SK-N-SH (cell line): Measurements from ENCODE around the gene ATN1.

Experiments
- CHD2 ChIP-seq: fragments of 150-350 bp; IDR thresholded peaks from 2 replicates; pipeline ENCODE4 v1.6.1; 2018; ENCODE audit warnings: low read length; ENCODE audit not compliant: partially characterized antibody
- EP300 ChIP-seq, 2 experiments: IDR thresholded peaks; 2 replicates each; pipeline versions ENCODE4 v1.4.0 to v1.6.1; 2012; ENCODE audit warnings: borderline replicate concordance in 1 of 2, low read depth in 1 of 2, low read length in 1 of 2
- FOSL2 ChIP-seq: IDR thresholded peaks from 2 replicates; pipeline ENCODE4 v1.4.0; 2012; ENCODE audit warnings: low read depth, mild to moderate bottlenecking, moderate library complexity, borderline replicate concordance
- FOXM1 ChIP-seq: IDR thresholded peaks from 2 replicates; pipeline ENCODE4 v1.4.0; 2012; ENCODE audit warnings: low read depth, mild to moderate bottlenecking
- GABPA ChIP-seq: IDR thresholded peaks from 2 replicates; pipeline ENCODE4 v1.4.0; 2012; ENCODE audit warnings: low read depth, mild to moderate bottlenecking
- JUND ChIP-seq: IDR thresholded peaks from 2 replicates; pipeline ENCODE4 v1.4.0; 2012
- MEF2A ChIP-seq: IDR thresholded peaks from 2 replicates; pipeline ENCODE4 v1.4.0; 2012; ENCODE audit warnings: low read depth, borderline replicate concordance
- RAD21 ChIP-seq: IDR thresholded peaks from 2 replicates; pipeline ENCODE4 v1.6.1; 2012; ENCODE audit warnings: mild to moderate bottlenecking, low read length
- SIN3A ChIP-seq: IDR thresholded peaks from 2 replicates; pipeline ENCODE4 v1.6.1; 2012; ENCODE audit warnings: low read depth, mild to moderate bottlenecking, low read length, moderate library complexity, borderline replicate concordance
- TF ChIP-seq, protein P1 (sequence below): fragments of 200-600 bp; sonication (generic); IDR thresholded peaks from 2 replicates; pipeline ENCODE4 v1.6.1; 2017; ENCODE audit warnings: antibody characterized with exemption, mild to moderate bottlenecking, moderate library complexity
- TF ChIP-seq, protein P2 (sequence below): IDR thresholded peaks from 2 replicates; pipeline ENCODE4 v1.6.1; 2012; ENCODE audit warnings: mild to moderate bottlenecking, low read depth, low read length, moderate library complexity
- TF ChIP-seq, protein P3 (sequence below): fragments of 150-350 bp; IDR thresholded peaks from 2 replicates; pipeline ENCODE4 v1.6.1; 2017; ENCODE audit warnings: antibody characterized with exemption, low read length, low read depth, borderline replicate concordance

DNA sequence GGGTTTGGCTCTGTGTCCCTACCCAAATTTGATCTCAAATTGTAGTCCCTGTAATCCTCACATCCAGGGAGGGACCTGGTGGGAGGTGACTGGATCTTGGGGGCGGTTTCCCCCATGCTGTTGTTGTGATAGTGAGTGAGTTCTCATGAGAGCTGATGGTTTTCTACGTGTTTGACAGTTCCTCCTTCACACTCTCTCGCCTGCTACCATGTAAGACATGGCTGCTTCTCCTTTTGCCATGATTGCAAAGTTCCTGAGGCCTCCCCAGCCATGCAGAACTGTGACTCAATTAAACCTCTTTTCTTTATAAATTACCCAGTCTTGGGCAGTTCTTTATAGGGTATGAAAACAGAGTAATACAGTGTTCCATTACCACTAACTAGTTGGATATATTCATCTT lies 33.4 kb upstream of the ATN1 start:
- TF ChIP-seq MEF2A (no peak), EP300 (IDR thresholded peaks at IDR 0.05; ENCODE audit: borderline replicate concordance in 1 of 2, low read depth in 1 of 2, low read length in 1 of 2) (no peak), FOXM1 (no peak), CHD2 (no peak), FOSL2 (no peak), GABPA (no peak), SIN3A (no peak), JUND (no peak), RAD21 (no peak)
- TF ChIP-seq, protein P1, sequence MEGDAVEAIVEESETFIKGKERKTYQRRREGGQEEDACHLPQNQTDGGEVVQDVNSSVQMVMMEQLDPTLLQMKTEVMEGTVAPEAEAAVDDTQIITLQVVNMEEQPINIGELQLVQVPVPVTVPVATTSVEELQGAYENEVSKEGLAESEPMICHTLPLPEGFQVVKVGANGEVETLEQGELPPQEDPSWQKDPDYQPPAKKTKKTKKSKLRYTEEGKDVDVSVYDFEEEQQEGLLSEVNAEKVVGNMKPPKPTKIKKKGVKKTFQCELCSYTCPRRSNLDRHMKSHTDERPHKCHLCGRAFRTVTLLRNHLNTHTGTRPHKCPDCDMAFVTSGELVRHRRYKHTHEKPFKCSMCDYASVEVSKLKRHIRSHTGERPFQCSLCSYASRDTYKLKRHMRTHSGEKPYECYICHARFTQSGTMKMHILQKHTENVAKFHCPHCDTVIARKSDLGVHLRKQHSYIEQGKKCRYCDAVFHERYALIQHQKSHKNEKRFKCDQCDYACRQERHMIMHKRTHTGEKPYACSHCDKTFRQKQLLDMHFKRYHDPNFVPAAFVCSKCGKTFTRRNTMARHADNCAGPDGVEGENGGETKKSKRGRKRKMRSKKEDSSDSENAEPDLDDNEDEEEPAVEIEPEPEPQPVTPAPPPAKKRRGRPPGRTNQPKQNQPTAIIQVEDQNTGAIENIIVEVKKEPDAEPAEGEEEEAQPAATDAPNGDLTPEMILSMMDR, result no peak
- TF ChIP-seq, protein P2, sequence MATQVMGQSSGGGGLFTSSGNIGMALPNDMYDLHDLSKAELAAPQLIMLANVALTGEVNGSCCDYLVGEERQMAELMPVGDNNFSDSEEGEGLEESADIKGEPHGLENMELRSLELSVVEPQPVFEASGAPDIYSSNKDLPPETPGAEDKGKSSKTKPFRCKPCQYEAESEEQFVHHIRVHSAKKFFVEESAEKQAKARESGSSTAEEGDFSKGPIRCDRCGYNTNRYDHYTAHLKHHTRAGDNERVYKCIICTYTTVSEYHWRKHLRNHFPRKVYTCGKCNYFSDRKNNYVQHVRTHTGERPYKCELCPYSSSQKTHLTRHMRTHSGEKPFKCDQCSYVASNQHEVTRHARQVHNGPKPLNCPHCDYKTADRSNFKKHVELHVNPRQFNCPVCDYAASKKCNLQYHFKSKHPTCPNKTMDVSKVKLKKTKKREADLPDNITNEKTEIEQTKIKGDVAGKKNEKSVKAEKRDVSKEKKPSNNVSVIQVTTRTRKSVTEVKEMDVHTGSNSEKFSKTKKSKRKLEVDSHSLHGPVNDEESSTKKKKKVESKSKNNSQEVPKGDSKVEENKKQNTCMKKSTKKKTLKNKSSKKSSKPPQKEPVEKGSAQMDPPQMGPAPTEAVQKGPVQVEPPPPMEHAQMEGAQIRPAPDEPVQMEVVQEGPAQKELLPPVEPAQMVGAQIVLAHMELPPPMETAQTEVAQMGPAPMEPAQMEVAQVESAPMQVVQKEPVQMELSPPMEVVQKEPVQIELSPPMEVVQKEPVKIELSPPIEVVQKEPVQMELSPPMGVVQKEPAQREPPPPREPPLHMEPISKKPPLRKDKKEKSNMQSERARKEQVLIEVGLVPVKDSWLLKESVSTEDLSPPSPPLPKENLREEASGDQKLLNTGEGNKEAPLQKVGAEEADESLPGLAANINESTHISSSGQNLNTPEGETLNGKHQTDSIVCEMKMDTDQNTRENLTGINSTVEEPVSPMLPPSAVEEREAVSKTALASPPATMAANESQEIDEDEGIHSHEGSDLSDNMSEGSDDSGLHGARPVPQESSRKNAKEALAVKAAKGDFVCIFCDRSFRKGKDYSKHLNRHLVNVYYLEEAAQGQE, result no peak
- TF ChIP-seq, protein P3, sequence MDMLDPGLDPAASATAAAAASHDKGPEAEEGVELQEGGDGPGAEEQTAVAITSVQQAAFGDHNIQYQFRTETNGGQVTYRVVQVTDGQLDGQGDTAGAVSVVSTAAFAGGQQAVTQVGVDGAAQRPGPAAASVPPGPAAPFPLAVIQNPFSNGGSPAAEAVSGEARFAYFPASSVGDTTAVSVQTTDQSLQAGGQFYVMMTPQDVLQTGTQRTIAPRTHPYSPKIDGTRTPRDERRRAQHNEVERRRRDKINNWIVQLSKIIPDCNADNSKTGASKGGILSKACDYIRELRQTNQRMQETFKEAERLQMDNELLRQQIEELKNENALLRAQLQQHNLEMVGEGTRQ, result no peak
